NCI-H2107 (cell line): Measurements from ENCODE around the gene MMEL1.
A peak's percentile ranks its signal among the peaks of the same experiment; 100 is the strongest.

Experiments
- DNase-seq: peaks from one replicate; lab custom pipeline; 2025; lab: John Stamatoyannopoulos, UW

MMEL1 gene

DNA sequence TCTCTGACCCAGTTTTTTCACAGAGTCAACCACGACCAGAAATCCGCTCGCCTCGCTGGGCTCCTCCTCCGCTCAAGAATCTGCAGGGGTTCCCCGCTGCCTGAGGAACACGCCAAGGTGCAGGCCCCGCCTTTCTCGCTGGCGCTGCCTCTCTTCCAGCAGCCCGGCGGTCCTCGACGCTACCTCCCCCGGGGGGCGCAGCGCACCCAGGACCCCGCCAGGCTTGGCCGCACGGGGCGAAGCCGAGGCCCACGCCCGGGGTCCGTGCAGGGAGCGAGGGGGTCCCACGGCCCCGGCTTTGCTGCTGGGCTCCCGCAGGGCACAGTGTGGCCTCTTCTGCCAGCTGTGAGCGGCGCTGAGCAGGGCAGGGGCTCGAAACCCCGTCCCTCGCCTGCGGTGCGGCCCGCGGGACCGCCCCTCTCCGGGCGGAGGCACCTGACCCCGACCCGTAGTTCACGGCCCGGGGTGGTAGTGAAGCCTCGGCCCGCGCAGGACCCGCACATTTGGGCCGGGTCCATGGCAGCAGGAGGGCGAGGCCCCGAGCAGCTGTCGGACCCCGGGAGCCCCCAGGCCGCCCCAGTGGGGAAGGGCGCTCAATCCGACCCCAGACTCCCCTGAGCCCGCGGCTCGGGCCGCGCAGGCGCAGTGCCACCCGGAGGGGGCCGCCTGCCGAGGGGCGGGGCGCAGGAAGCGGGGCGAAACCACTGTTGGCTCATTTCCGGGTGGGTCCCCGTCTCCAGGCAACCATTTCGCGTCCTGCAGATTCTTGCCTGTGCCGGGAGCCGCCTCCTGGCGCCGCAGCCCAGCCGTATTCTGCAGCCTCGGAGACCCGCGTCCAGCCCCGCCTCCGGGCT lies 10.0 kb upstream of the MMEL1 start:
- peak; percentile 16 for DNase-seq

GRCh38 chr1:2642131-2642559 lies 9.3 kb upstream of the MMEL1 start:
- no peak for DNase-seq

- DNase-seq, result no peak
Measured at GRCh38 chr1:2641381-2642130, 8.7 kb upstream of the MMEL1 start.

- no peak for DNase-seq
Measured at GRCh38 chr1:2640626-2641025, 7.8 kb upstream of the MMEL1 start.

DNA sequence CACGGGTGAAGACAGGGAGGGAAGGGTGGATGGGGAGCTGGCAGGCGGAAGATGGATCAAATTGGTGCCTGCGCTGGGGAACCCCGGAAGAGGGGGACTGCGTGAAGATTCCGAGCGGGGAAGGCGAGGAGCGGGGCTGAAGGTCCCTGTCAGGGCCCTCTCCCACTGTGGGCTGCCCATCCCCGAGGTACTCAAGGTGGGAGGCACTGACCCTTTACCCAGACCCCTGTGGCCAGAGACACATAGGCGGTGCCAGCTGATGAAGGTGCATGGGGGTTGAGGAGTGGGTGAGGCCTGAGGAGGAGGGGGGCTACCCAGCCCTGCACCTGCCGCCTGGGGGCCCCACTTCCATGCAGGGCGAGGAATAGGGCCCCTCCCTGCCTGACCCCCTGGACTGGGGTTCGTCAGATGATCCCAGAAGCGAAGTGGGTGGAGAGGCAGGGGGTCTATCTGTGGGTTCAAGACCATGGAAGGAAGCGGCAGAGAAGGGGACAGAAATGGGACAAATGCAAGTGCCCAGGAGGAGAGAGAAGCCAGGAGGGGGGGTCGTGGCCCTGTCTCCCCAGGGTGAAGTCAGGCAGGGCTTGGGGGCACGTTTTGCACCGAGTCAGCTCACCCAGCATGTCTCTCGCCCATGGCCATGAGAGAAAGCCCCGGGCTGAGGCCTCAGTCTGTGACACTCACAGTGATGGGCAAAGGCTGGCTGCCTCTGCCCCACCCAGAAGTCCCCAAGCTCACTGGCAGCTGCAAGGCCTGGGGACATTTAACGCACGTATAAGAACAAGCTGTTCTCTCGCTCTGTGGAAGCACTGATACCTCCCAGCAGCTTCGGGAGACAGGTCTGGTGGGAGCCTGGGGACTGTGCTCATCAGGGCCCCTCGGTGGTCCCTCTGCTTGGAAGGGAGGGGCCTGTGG lies 7.0 kb upstream of the MMEL1 start:
- DNase-seq, result no peak

DNA sequence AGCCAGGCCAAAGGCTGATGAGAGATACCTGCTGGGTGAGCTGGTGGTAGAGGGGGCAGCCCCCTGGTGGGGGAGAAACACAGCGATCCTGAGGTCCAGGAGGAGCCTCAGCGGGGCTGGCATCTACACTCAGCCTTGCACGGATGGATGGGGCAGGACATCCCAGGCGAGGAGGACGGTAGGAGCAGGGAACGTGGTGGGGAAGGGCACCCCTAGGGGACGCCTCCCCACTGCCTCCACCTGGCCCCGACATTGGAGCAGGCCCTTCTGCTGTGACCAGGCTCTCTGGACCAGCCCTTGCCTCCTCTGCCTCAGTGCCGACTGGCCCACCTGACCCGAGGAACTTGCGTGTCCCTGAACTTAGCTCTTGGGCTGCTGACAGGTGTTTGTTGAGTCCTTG lies 6.4 kb upstream of the MMEL1 start:
- no peak for DNase-seq

DNA sequence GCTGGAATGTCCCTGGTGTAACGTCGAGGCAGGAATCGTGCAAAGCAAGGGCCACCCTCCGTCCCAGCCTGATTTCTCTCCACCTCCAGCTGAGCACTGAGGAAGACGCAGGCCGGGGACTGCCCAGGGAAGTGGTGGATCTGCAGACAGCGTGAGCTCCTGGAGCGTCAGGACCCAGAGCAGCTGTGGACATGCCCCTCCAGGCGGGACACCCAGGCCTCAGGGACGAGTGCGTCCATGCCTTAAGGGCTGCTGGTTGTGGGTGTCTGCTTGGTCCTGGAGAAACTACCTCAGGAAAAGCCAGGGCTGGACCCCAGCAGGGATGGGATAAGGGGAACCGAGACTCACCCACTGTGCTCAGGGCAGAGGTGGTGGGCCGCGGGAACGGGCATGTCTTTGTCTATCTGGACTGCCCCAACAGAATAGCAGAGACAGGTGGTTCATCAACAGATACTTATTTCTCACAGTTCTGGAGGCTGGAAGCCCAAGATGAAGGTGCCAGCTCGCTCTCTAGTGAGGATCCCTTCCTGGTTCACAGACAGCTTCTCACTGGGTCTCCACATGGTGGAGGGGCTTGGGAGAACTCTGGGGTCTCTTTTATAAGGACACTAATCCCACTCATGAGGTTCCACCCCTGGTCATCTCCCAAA lies 5.8 kb upstream of the MMEL1 start:
- no peak for DNase-seq

DNA sequence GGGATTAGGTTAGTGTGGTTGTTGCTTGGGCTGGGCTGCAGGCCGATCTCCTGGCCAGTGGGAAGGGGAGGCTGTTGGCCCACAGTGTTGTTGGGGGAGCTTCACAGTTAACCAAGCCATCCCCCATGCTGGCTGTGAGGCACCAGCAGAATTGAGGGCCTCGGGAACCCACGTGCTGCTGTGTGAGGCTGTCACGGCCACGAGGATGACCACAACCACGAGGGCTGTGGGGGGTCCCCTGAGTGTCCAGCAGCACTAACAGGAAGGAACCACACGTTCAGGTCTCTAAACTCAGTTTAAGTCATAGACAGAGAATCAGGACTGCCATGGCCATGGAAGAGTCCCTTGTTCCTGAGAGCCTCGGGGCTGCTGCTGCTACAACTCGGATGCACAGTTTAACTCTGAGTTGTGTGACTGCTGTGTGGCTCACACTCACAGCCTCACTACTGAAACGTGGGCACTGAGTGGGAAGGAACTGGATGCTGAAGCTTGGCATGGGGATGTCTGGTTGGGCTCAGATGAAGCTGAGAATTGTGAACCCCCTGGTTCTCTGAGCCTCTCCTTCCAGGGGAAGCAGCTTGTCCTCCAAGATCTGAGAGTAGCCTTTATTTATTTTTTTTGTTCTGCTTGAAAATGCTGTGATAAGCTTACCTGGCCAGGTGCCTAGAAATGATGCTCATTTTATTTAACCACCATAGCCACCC lies 4.8 kb upstream of the MMEL1 start:
- no peak for DNase-seq

GRCh38 chr1:2636733-2637132 lies 3.9 kb upstream of the MMEL1 start:
- DNase-seq, result no peak

DNA sequence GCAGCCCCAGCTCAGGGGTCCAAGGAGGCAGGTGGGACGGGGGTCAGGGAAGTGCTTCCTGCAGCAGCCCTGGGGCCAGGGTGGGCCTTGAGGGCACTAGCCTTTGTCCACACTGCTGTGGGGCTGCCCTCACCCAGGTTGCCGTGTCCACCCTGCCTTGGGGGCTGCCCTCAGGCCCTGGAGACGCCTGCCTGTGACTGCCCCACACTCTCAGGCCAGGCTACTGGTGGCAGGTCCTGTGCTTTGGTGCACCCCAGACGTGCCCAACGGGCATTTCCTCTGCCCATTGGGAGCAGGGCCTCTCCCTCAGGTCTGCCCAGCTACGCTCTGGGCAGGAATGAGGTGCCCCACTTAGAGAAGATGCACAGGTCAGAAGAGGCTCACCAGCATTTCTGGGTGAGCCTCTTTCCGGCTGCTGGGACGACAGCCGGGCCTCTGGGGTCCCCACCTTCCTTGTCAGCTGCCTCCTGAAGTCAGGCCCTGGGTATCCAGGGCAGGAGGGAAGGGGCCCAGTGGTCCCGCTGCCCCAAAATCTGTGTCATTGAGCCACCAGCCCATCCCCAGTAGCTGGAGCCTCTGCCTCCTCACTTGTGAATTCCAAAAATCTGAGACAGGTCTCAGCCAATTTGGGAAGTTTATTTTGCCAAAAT lies 2.7 kb upstream of the MMEL1 start:
- no peak for DNase-seq

DNA sequence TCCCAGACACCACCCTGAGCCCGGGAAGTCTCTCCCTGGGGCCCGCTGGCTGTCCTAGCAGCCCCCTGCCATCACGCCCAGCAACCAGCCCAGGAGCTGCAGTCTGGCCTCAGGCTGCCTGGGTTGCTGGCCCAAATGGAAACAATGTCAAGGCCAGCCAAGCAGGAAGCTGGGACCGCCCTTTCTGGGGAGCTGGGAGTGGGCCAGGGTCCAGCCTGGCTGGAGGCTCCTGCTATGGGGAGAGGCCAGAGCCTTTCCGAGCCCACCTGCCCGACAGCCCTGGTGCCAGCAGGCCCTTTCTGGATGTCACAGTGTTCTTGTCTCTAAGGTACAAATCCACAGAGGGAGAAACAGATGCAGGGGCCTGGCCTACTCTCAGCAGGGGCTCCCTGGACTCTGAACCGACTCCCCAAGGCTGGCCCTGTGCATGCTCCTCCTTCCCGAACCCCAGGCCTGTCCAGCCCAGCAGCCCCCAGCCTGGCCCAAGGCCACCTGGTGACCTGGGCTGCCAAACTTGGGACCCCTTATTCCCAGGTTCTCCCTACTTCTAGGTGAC lies 1.2 kb upstream of the MMEL1 start:
- DNase-seq, result no peak

DNA sequence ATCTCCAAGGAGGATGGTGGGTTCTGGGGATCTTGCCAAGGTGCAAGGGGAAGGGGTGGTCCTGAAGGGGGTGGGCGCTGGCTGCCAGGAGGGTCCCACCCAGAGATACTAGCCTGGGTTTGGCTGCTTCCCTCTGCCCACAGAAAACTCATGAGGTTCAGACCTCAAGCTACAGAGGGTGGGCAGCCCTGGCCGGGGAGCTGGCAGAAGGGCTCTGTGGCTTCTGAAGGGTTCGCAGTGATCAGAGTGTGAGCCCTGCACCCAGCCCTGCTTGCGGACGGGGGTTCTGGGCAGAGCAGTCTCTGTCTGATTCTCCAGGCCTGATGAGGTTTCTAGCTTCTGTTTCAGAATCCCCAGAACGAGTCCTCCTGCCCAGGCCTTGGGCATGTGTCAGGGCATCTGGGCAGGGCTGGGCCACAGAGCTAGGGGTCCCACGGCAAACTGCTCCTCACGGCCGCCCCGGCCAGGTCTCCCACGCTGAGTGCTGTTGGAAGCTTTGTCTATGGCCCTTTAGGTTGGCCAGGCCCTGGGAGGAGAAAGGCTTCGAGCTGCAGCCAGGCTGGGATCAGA lies 635 bp upstream of the MMEL1 start:
- no peak for DNase-seq

- no peak for DNase-seq
Measured at GRCh38 chr1:2632051-2632430, 775 bp downstream of the MMEL1 start.

GRCh38 chr1:2631136-2632050 lies 1.4 kb downstream of the MMEL1 start:
- no peak for DNase-seq

DNA sequence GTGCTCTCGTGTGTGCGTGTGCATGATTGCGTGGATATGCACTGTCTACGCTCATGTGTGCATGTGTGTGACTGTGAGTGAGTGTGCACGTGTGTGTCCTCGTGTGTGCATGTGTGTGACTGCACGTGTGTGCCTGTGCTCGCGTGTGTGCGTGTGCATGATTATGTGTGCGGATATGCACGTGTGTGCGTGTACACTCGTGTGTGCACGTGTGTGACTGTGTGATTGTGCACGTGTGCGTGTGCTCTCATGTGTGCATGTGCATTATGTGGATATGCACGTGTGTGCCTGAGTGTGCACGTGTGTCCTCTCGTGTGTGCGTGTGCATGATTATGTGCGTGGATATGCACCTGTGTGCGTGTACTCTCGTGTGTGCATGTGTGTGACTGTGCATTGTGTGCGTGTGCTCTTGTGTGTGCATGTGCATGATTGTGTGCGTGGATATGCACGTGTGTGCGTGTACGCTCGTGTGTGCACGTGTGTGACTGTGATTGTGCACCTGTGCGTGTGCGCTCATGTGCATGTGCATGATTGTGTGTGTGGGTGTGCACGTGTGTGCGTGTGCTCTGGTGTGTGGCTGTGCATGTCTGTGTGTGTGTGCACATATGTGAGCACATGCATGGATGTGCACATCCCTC lies 2.2 kb downstream of the MMEL1 start:
- DNase-seq, result no peak

GRCh38 chr1:2629627-2630497 lies 3.0 kb downstream of the MMEL1 start:
- DNase-seq, result no peak

- no peak for DNase-seq
Measured at GRCh38 chr1:2628933-2629626, 3.7 kb downstream of the MMEL1 start.
